Limb (tissue), 2 donors: ENCODE results near the gene NPAS1.
"Not testable (repeated sequence)": the region's sequence is repeated elsewhere in the genome, so short reads cannot be mapped to it uniquely, and the experiment has no call there.

Experiments
- DNase-seq, 2 donors: peaks; one replicate each; pipeline ENCODE4 v3.0.0-alpha.2; 2016; ENCODE audit errors: extremely low spot score in 2 of 2

The NPAS1 gene

GRCh38 chr19:47044946-47045866 is 25.6 kb downstream of the NPAS1 start:
- no peak for DNase-seq

GRCh38 chr19:47045867-47046470 is 26.3 kb downstream of the NPAS1 start:
- no peak for DNase-seq

- DNase-seq = no peak
Measured at GRCh38 chr19:47047272-47047762, 27.7 kb downstream of the NPAS1 start.

GRCh38 chr19:47047763-47048405 is 28.2 kb downstream of the NPAS1 start:
- peak; percentile 80 to 85 for DNase-seq

GRCh38 chr19:47049307-47049700 is 29.7 kb downstream of the NPAS1 start:
- DNase-seq = no peak

GRCh38 chr19:47050562-47050961 is 30.9 kb downstream of the NPAS1 start:
- DNase-seq = not testable (repeated sequence)

- no peak for DNase-seq
Measured at GRCh38 chr19:47056411-47056810, 36.8 kb downstream of the NPAS1 start.

GRCh38 chr19:47057328-47057727 is 37.7 kb downstream of the NPAS1 start:
- DNase-seq = no peak

- DNase-seq = no peak
Measured at GRCh38 chr19:47058621-47059022, 39.0 kb downstream of the NPAS1 start.

GRCh38 chr19:47063874-47064273 is 44.2 kb downstream of the NPAS1 start:
- no peak for DNase-seq

- no peak for DNase-seq
Measured at GRCh38 chr19:47065242-47065641, 45.6 kb downstream of the NPAS1 start.

GRCh38 chr19:47066376-47067214 is 47.0 kb downstream of the NPAS1 start:
- no peak for DNase-seq

- no peak for DNase-seq
Measured at GRCh38 chr19:47067215-47067847, 47.7 kb downstream of the NPAS1 start.

GRCh38 chr19:47068246-47068645 is 48.6 kb downstream of the NPAS1 start:
- DNase-seq = no peak

GRCh38 chr19:47068876-47069406 is 49.3 kb downstream of the NPAS1 start:
- no peak for DNase-seq

GRCh38 chr19:47069795-47070194 is 50.2 kb downstream of the NPAS1 start:
- no peak for DNase-seq

- no peak for DNase-seq
Measured at GRCh38 chr19:47070756-47071155, 51.1 kb downstream of the NPAS1 start.

- DNase-seq = no peak
Measured at GRCh38 chr19:47071731-47072130, 52.1 kb downstream of the NPAS1 start.

GRCh38 chr19:47072323-47072722 is 52.7 kb downstream of the NPAS1 start:
- no peak for DNase-seq

- DNase-seq = no peak
Measured at GRCh38 chr19:47073574-47073973, 53.9 kb downstream of the NPAS1 start.

GRCh38 chr19:47074621-47075020 is 55.0 kb downstream of the NPAS1 start:
- no peak for DNase-seq
